Amniotic stem cell (primary cell): ENCODE data around the gene TNFSF15.

Experiments used
- DNase-seq: peaks from one replicate; lab custom pipeline; 2025; lab: John Stamatoyannopoulos, UW

Gene TNFSF15

DNA sequence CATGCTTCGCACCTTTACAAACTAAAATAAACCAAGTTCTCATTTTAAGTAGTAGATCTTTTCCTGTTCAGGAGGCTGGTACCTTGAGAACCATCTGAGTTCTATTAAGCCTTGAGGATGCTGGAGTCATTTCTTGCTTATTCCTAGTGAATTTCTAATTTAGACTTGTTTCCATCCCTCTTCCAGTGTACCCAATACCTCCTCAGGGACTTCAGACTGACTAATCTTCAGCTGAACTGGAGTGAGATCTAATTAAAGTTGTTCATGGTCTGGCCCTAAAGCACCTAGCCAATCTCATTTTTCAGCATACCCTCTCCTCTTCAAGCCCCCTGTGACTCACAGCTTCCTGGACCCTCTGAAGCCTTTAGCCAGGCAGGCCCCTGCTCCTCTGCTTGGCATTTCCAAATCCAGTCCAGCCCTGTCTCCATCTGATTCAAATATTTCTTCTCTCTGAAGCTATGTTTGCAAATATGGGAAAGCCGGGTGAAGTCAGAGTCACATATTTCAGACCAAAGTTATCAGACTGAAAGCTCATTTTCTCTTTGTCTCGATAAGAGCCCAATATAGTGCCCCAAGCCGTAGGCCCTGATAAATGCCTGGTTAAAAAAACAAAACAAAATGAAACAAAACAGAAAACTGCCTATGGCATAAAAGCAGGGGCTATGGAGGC lies 19.4 kb upstream of the TNFSF15 start:
- DNase-seq: no peak

DNA sequence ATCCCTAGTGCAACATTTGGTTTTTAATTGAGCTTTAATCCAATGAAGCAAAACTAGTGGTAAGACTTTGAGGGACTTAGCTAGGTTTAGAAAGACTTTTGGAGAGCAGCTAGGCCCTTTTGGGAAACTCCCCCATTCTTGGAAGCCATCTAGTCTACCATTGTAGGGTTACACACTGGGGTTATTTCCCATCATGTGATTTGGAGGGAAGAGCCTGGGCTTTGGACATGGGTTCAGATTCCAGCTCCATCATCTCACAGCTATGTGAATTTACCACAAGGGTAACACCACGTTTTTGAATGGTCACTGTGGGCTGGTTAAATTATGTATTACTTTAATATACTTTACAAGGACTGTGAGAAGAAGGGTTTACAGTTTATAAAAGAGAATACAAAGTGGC lies 18.3 kb upstream of the TNFSF15 start:
- no peak for DNase-seq

DNA sequence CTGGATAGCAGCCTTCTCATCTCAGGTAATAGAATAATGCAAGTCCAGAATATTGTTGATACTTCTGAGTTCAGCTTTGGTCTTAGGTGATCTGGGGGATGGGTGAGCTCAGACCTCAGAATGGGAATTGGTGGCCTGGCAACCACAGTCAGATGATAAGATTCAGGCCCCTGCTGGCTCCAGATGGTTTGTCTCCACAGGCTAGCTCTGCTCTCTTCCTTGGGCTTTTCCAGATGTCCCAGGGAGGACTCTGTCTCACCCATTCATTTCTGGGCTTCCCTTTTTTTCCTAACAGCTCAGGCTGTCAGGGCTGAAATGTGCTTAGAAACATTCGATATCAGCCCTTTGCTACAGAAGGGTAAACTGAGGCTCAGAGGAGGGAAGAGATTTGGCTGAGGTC lies 17.6 kb upstream of the TNFSF15 start:
- no peak for DNase-seq

DNA sequence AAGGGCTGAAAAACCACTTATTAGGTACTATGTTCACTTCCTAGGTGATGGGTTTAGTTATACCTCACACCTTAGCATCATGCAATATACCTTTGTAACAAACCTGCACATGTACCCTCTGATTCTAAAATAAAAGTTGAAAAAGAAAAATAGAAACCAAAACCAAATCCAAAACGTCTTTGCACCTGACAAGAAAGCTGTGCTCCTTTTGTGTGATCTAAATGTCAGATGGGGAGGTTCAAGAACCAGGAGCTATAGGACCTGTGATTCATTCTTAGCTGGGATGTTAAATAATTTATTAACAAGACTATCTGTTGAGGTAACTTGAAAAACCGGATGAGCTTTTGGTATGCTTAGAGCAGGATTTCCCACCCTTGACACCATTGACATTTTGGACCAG lies 16.9 kb upstream of the TNFSF15 start:
- no peak for DNase-seq

DNA sequence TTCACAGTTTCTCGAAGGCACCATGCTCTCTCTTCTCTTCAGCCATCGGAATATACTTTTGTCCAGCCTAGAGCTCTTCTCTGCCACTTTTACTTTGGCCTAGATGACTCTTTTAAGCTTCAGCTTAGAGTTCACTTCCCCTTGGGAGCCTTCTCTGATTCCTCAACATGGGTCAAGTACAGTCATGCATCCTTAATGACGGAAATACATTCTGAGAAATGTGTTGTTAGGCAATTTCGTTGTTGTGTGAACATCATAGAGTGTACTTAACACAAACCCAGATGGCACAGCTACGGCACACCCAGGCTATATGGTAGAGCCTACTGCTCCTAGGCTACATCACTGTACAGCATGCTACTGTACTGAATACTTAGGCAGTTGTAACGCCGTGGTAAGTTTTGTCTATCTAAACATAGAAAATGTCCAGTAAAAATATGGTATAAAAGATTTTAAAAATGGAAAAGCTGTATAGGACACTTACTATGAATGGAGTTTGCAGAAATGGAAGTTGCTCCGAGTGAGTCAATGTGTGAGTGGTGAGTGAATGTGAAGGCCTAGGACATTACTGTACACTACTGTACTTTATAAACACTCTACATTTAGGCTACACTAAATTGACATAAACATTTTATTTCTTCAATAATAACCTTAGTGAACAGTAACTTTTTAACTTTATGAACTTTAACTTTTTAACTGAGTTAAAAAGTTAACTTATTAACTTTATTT lies 15.1 kb upstream of the TNFSF15 start:
- no peak for DNase-seq

DNA sequence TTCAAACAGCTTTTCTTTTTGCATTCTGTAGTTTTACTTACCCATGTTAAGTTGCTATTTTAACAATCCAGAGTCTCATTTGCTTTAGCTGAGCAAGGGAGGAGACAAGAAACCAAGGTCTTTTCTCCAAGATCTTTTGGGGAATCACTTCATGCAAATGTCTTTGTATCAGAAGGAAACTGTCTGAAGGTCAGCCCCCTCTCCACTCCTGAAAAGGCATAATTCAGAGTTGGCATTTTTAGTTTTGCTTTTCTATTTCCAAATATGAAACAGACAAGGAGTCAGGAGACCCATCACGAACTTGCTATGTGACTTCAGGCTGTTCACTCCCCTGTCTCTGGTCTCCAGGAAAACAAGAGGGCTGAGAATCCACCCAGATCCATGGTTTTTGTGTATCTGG lies 12.3 kb upstream of the TNFSF15 start:
- no peak for DNase-seq

DNA sequence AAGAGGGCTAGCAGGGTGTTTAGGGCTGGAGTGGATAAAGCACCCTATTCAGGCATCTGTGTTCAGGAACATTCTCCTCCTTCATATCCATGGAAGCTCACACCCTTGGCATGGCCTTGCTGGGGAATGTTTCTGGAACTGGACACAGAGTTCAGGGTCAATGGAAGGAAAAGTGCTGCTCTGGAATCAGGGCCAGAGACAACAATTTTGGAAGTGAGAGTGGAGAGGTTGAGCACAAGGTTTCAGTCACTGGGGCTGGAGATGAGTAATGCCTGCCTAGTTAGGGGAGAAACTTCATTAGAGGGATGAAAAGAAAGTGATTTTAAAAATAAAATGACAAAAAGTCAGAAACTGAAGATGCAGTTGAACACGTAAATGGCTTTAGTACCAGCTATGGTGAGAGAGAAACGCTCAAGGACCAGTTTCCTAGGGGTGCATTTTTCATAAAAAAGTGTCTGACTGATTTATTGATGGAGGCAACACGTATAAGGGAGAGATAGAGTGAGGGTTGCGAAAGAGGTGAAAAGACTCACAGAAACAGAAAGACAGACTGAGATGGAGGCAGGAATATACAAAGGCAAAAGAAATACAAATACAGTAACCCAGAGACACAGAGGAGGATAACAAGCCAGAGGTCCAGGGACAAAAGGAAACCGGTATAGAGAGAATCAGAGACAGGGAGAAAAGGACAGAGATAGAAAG lies 8.0 kb upstream of the TNFSF15 start:
- DNase-seq: no peak

DNA sequence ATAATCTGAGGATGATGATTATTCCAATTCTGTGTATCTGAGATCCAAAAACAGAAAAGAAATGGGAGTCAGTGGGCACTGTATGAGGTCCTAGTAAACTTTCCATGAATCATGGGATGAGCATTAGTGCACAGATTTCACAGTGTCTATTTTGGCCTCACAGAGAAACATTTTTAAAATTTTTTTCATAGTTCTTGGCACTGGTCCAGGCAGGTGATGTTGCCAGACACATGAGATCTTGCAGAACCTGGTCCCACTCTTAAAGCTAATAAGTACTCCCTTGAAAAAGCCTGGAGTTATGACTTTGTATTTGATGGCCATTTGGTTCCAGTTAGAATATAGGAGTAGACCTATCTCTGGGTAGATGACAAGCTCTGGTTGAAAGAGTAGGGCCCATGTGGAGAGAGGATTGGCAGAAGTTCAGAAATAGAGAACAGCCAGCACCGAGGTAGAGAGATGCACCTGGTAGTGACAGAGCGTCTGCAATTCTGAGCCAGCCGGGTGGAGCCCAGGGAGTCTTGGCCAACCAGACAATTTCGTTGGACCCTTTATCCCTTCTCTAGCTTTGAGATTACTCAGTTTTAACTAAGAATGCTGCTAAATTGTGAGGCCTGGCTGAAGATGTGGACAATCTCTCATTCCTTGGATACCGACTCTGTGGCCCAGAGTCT lies 6.3 kb upstream of the TNFSF15 start:
- DNase-seq: no peak

DNA sequence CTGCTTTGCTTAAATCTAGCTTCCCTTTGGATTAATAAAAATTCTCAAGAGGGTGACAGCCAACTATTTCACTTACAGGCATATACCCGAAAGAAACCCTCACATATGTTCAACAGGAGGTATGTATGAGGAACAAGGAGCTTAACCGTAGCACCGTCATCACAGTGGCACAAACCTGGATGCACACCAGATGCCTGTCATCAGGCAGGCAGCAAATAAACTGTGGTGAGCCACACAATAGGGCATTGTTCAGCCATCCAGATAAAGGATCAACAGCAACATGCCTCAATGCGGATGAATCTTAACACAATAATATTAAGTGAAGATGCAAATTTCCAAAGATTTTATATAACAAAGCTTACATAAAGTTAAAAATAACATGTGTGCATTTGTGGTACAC lies 5.5 kb upstream of the TNFSF15 start:
- DNase-seq: no peak

DNA sequence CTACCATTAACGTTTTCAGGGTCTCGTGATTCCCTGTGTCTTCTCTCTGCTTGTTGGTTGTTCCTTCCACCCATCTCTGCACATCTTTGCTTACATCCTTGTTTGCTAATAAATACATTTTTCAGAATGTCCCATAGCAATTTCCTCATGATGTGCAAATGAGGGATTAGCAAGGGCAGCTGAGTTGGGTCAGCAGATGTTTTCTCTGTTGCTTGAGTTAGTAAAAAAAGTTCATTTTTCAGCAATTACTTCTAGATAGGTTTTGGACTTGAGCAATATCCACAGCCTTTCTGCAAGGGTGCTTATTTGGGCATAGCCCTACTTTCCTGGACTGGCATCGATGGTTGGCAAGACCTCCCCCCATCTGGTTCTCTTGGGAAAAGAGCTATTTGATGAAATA lies 4.8 kb upstream of the TNFSF15 start:
- DNase-seq: no peak

DNA sequence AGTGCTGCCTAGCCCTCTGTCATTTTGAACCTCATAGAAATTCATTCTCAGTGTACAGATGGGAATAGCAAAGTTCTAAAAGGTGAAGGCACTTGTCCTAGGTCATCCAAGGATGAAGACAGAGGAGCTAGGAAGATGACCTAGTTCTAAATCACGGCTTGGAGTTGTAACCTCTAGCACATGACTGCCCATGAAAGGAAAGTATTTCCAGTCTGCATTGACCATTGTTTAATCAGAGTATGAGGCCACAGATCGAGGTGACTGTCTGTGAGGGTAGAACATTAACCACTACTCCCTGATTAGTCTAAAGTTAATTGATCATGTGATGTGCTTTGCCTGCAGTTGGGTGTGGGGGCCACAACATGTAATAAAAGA lies 674 bp upstream of the TNFSF15 start:
- no peak for DNase-seq

DNA sequence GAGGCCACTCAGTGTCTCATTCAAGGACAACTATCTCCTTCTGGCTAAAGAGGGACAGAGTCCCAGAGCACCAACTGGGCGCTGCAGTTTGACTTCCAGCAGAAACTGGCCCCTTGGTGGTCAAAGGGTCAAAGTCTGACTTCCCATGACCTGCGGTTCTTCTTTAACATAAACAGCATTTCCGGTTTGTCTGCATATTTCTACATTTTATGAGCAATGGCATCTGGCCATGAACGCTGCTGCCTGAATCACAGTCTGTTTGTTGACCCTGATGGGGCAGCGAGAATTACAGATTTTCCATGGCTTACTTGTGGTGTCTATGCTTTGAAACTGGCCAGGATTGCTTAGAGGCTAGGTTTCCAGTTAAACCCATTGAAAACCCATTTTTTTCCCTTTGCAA lies 1.3 kb downstream of the TNFSF15 start:
- DNase-seq: no peak

DNA sequence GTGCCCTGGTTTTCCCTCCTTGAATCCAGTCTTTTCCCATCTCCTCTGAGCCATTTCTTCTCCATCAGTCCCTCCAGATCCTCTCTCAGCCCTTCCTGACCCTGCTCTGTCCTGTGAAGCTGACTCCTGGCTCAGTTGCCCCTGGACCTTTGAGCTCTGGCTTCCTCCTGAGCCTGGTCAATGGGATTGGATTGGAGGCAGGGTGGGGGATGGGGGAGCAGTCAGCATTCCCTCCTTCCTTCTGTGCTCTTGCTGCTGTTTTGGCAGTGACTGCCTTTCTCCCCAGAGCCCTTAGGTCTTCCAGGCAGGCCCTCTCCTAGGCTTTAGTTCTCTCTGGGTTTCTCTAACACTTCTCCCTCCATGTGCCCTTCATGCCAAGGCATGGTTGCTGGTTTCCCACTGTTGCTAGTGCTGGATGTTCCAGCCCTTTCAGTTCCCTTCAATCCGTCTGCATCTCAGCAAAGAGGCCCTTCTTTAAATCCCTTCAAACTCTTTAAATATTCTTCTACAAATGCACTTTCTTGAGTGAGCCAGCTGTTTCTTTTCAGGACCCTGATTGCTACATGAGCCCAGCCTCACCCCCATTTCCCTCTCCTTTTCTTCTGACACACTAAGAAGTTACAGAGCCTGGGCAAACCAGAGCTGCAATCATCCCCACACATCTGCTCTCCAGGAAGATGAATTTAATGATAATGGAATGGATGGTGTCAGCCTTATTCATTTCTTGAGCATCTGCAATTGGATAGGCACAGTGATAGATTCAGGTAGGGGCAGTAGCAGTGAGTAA lies 2.2 kb downstream of the TNFSF15 start:
- no peak for DNase-seq

DNA sequence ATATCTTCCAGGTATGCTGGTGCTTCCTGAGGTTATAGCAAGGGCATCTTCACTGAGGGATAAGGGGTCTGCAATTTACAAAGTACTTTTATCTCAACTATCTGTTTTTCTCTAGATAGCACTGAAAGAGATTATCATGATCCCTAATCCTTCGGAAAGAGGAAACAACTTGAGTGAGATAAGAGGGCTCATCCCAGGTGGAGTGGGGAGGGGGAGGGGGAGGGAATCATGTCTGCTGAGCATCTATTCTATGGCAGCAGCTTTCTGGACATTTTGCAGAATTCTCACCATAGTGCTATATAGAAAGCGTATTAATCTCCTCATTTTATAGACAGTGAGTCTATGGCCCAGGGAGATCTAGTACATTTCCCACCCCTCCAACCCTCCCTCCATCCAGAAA lies 5.9 kb downstream of the TNFSF15 start:
- no peak for DNase-seq

DNA sequence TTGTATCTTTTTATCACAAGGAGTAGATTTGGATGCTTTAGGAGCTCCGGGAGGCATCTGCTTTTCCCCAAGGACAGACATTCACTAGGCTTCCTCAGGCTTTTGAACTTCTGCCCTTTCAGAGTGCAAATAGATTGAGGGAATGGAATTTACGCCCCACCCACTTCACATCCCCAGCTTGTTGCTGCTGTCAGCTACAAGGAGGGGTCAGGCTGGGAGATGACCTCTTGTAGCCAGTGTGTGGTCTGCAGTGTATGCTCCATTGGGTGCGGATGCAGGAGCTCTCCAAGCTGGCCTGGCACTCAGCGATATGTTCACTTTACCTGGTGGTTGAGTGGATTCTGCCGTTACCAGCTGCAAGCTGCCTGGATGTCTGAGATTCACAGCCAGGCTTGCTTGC lies 6.4 kb downstream of the TNFSF15 start:
- DNase-seq: no peak

DNA sequence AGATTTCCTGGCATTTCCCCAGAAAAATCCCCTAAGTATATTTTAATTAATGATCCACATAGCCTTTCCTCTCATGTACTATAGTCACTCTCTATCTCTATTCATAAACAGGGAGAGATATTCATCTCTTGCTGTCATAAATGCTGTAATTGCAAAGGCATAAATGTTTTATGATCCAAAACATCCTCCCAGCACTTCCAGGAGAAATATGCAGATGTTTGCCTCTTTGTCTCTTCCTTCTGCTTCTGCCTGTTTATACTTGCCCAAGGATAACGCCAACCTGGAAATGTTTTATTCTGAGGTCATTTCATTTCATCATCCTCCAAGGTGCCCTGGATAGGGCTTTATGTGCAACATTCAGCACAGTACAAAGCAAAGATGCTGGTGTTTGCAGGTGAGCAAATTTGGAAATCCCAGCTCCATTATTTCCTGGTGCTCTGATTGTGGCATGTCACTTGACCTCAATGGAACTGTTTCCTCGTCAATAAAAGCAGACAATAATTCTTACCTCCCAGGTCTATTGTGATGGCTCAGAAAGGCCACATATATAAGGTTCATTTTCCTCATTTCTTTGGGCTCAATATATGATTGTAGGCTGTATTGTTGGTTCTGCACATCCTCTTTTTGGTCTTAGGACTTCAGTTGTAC lies 6.9 kb downstream of the TNFSF15 start:
- DNase-seq: no peak

DNA sequence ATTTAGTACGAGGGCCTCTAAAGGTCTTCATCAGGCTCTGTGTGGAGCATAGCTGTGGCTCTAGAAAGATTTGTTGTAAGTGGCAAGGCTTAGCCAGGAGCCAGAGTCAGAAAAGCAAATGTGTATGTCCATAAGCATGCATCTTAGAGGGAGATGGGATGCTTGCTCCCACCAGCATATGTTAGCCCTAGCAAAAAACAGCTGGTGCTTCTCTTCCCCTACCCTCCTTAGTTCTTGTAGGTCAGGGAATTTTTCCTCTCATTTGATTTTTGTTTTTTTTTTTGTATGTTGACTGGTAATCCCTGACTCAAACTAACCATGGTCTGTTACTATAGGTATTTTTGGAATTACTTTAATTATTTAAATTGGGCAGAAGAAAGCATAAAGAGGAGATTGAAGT lies 7.7 kb downstream of the TNFSF15 start:
- DNase-seq: no peak

DNA sequence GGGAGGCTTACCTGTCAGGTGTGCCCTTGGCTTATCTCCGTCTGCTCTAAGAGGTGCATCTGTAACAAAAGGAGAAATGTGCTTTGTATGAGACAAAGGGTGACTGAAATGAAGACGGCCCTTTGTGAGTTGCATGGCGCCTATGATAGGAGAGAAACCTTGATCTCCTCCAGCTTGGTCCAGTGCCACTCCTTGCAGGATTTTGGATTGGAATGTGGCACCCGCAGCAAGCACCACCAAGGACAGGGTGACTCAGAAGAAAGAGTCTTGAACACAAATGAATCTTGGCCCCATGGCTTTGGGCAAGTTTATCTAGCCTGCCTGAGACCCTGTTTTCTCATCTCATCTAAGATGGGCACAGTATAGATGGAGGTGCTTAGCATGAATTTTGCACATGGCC lies 13.4 kb downstream of the TNFSF15 start:
- no peak for DNase-seq

DNA sequence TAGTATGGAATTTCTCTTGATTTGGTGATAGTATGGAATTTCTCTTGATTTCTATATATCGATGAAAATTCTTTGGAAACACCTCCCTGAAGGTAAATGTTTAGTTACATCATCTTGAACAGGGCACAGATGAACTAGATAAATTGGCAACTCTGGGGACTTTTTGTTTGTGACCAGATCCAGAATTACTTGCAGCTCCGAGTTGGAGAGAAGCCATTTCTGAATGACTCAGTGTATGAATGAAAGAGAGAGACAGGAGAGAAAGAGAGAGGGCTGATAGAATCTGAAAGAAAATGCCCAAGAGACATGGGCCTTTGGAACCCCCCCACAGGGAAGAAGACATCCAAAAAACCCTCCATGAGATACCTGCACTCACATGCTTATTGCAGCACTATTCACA lies 14.1 kb downstream of the TNFSF15 start:
- no peak for DNase-seq

DNA sequence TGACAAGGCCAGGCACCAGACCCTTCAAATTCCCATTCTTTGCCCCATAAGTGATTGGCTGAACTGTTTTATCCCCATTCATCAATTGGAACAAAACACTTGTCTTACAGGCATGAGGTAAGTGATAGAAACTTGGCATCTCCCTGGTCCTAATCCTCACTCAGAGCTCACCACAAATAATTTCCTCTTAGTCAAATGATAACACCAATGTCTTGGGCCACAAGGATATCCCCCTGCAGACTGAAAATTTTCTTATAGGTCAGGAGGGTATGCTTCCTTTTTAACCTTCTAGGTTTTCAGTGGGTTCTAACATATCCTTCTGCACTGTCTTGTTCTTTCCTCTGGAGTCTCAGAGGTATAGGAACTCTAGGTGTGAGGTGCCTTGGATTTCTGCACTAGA lies 14.5 kb downstream of the TNFSF15 start:
- no peak for DNase-seq

DNA sequence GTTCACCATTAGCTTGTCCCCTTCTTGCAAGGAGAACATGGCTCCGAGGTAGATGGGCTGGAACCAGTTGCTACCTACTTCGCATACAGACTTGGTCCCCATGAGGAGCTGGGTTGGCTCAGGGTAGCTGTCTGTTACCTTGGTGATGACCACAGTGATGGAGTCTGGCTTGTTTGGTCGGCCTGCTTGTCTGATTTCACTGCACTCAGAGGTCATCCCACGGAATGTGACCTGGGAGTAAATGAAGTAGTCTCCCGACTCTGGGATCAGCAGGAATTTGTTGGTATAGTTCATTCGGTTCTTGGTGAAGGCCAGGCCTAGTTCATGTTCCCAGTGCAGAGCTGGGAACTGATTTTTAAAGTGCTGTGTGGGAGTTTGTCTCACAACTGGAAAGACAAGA lies 15.3 kb downstream of the TNFSF15 start:
- no peak for DNase-seq

DNA sequence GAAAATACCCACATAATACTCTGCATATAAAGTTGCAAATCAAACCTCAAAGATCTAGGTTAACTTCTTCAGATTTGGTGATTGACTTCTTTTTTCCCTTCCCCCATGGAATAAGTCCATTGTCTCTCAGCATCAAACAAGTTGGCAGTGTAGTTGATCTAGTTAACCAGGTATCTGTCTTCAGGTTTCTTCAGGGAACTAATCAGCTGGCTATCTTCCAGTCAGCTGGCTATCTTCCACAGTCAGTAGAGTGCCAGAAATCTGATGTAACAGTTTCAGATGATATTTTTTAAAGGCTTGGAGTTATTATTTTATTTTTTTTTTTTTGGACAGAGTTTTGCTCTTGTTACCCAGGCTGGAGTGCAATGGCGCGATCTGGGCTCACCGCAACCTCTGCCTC lies 16.8 kb downstream of the TNFSF15 start:
- no peak for DNase-seq
